ENCODE data around the gene RHBDF1. TPM values are rescaled to one million over a fixed set of nuclear protein-coding genes. Genes with fewer than 3 reads are reported as not detected.
"Not testable (repeated sequence)": the region's sequence is repeated elsewhere in the genome, so short reads cannot be mapped to it uniquely, and the experiment has no call there.

Gene RHBDF1
- total RNA-seq, 1 experiment from 2014 or later: 93.7 TPM

- no peak for DNase-seq (ENCODE audit: low read depth)
Observed at GRCh38 chr16:38941-39892, 33.2 kb downstream of the RHBDF1 start.

GRCh38 chr16:38206-38605 lies 34.2 kb downstream of the RHBDF1 start:
- DNase-seq (ENCODE audit: low read depth): not testable (repeated sequence)

DNA sequence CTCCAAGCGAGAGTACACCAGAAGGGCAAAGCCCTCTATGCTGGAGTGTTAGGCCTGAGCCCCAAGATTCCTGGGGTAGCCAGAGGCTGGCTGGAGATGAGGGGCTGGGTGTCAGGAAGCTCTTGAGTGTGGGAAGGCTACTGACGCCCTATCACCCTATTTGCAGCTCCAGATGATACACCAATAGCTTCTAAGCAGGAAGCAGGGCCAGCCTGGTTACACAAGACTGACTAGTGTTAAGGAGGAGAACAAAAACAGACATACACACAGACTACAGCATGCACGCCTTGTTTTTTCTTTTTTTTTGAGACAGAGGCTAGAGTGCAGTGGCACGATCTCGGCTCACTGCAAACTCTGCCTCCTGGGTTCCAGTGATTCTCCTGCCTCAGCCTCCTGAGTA lies 34.9 kb downstream of the RHBDF1 start:
- no peak for DNase-seq (ENCODE audit: low read depth)

DNA sequence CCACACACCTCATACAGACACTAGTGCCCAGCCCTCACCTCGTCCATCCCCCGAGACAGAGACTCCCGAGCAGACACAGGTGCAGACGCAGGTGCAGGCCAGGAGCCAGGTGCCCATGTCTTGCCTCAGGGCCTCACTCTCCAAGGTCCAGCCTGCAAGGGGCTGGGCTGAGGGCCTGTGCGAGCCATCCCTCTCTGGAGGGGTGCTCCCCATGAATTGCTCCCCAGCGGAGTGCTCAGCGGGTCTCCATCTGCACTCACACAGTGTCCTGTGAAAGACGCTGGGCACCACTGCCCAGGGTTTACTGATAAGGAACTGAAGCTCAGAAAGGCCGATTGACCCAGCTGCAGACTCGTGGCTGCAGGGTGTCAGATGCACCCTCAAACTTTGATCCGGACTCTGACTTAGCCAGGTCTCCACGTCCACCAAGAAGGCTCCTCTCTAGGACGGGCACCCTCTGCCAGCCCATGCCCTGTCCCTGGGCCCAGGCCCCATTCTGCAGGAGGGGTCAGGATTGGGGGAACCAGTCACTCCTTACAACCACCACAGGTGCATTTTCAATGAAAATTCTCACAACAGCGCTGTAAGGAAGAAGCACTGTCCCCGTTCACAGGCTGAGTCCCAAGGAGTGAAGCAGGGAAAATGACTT lies 36.0 kb downstream of the RHBDF1 start:
- no peak for DNase-seq (ENCODE audit: low read depth)

- no peak for DNase-seq (ENCODE audit: low read depth)
Observed at GRCh38 chr16:35678-36305, 36.6 kb downstream of the RHBDF1 start.

DNA sequence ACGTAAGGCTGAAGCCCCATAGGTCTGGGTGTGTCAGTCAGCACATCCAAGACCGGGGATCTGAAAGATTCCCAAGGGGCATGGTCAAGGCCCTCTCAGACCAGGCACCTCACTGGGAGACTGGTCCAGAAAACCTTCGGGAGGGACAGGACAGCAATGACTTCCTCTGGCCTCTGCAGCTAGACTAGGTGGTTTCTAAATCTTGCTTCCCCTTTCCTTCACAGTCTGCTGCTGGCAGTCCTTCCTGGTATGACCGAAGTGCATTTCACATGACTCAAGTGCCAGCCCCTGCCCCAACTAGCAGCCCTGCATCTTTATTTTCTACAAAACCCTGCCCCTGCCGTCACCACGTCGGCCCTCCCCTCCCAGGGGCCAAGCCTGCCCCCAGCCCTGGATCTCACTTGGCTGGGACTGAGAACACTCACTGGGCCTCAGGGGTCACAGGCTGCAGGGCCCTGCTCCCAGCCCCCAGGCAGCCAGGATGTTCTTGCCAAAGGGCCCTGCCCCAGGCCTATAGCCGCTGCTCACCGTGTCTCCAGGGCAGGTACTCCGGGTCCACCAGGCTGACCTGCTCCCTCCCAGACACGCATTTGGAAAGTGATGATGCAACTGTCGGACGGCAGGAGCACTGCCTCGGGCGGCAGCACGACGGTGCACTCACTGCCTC lies 37.3 kb downstream of the RHBDF1 start:
- no peak for DNase-seq (ENCODE audit: low read depth)

- no peak for DNase-seq (ENCODE audit: low read depth)
Observed at GRCh38 chr16:34648-34987, 37.8 kb downstream of the RHBDF1 start.

- DNase-seq (ENCODE audit: low read depth): no peak
Observed at GRCh38 chr16:33877-34647, 38.4 kb downstream of the RHBDF1 start.

GRCh38 chr16:33154-33876 lies 39.1 kb downstream of the RHBDF1 start:
- DNase-seq (ENCODE audit: low read depth): not testable (repeated sequence)

- DNase-seq (ENCODE audit: low read depth): not testable (repeated sequence)
Observed at GRCh38 chr16:30627-31026, 41.8 kb downstream of the RHBDF1 start.

- not testable (repeated sequence) for DNase-seq (ENCODE audit: low read depth)
Observed at GRCh38 chr16:25926-26348, 46.5 kb downstream of the RHBDF1 start.

GRCh38 chr16:24151-24550 lies 48.3 kb downstream of the RHBDF1 start:
- DNase-seq (ENCODE audit: low read depth): not testable (repeated sequence)

DNA sequence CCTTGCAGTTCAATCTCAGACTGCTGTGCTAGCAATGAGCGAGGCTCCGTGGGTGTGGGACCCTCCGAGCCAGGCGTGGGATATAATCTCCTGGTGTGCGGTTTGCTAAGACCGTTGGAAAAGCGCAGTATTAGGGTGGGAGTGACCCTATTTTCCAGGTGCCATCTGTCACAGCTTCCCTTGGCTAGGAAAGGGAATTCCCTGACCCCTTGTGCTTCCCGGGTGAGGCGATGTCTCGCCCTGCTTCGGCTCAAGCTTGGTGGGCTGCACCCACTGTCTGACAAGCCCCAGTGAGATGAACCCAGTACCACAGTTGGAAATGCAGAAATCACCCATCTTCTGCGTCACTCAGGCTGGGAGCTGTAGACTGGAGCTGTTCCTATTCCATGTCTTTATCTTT lies 51.5 kb downstream of the RHBDF1 start:
- not testable (repeated sequence) for DNase-seq (ENCODE audit: low read depth)

- DNase-seq (ENCODE audit: low read depth): not testable (repeated sequence)
Observed at GRCh38 chr16:17062-17765, 55.2 kb downstream of the RHBDF1 start.

DNA sequence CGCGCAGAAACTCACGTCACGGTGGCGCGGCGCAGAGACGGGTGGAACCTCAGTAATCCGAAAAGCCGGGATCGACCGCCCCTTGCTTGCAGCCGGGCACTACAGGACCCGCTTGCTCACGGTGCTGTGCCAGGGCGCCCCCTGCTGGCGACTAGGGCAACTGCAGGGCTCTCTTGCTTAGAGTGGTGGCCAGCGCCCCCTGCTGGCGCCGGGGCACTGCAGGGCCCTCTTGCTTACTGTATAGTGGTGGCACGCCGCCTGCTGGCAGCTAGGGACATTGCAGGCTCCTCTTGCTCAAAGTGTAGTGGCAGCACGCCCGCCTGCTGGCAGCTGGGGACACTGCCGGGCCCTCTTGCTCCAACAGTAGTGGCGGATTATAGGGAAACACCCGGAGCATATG lies 61.7 kb downstream of the RHBDF1 start:
- DNase-seq (ENCODE audit: low read depth): not testable (repeated sequence)

- no peak for DNase-seq (ENCODE audit: low read depth)
Observed at GRCh38 chr16:9903-10665, 62.3 kb downstream of the RHBDF1 start.
